Mucosa of stomach (tissue), 1 donor: Measurements from ENCODE around the gene SLC35B2.

Source experiments
- H3K27me3 ChIP-seq: one replicate; pipeline ENCODE4 v1.7.0; 2013; ENCODE audit warnings: mild to moderate bottlenecking, low read length; ENCODE audit not compliant: control insufficient read depth, insufficient read depth
- H3K36me3 ChIP-seq: one replicate; pipeline ENCODE4 v1.7.0; 2013; ENCODE audit warnings: low read length; ENCODE audit not compliant: control insufficient read depth, insufficient read depth
- H3K4me1 ChIP-seq: one replicate; pipeline ENCODE4 v1.7.0; 2013; ENCODE audit warnings: mild to moderate bottlenecking, low read length; ENCODE audit not compliant: control insufficient read depth, insufficient read depth
- H3K4me3 ChIP-seq: one replicate; pipeline ENCODE4 v1.7.0; 2013; ENCODE audit warnings: low read length
- H3K9ac ChIP-seq: one replicate; pipeline ENCODE4 v1.7.0; 2013; ENCODE audit warnings: mild to moderate bottlenecking, low read length, moderate library complexity
- H3K9me3 ChIP-seq: one replicate; pipeline ENCODE4 v1.7.0; 2013; ENCODE audit warnings: mild to moderate bottlenecking, low read length, moderate library complexity; ENCODE audit not compliant: control insufficient read depth
- donor health status: Pancreatic carcinoma.

SLC35B2 gene

DNA sequence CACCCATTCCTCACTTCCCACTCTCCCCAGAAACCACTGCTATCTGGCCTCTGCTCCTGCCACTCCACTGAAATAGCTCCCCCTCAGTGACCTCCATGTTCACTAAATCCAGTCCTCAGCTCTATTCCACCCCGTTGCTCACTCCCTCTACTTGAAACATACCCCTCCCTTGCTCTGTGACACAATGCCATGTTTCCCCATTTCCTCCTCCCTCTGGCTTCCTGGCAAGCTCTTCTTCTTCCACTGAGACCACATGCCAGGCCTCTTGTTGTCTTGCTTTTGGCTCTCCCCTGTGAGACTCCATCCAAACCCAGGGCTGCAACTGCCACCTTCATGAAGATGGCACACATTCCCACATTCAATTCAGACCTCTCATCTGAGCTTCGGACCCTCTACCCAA, 26.8 kb upstream of the SLC35B2 start:
- Histone ChIP-seq H3K4me1 (no peaks in the 10 kb centered on the region), H3K4me3 (no peak overlapping the region), H3K36me3 (no peaks in the 10 kb centered on the region), H3K27me3 (peaks cover 51% of the 10 kb centered on the region), H3K9ac (no peak overlapping the region), H3K9me3 (no peaks in the 10 kb centered on the region)

DNA sequence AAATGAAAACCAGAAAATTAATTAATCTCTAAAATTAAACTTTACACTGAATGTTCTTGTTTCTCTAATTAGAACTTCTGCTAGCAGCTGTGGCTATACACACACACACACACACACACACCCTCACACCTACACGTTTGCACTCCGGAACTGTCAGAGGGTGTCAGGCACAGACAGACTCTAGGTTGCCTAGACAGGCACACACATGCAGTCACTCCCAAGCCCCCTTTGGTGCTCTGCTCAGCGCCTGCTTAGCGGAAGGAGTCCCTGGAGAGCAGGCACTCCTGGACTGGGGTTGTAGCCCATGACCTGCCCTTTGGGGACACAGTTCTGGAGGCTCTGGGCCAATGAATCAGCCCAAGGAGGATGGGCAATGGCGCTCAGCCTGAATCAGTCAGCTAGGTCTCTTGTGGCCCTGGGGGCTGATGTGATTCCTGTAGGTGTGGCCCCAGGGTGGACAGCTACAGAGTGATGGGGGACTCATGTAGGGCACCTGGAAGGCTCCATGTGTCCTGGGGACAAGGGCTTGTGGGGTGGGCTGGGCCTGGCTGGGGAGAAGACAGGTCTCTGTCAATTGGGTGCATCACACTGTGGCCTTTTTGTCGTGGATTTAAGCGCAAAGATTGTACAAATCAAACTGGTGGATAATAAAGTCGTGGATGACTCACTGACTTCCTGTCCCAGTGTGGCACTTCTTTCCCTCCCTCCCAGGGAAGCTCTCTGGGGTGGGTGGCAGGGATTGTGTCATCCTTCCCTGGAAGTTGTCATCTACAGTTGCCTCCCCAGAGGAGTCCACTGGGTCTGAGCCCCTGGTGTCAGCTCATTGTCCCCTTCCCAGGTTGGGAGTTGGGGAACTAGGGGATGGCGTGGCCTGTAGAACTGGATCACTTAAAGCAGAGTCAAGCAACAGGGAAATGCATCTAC, 21.7 kb upstream of the SLC35B2 start:
- peaks cover 67% of the 10 kb centered on the region for H3K27me3 ChIP-seq
- no peak overlapping the region for H3K4me3 ChIP-seq
- H3K9ac ChIP-seq = no peak overlapping the region
- no peaks in the 10 kb centered on the region for H3K4me1 ChIP-seq
- no peaks in the 10 kb centered on the region for H3K36me3 ChIP-seq
- H3K9me3 ChIP-seq = no peaks in the 10 kb centered on the region

DNA sequence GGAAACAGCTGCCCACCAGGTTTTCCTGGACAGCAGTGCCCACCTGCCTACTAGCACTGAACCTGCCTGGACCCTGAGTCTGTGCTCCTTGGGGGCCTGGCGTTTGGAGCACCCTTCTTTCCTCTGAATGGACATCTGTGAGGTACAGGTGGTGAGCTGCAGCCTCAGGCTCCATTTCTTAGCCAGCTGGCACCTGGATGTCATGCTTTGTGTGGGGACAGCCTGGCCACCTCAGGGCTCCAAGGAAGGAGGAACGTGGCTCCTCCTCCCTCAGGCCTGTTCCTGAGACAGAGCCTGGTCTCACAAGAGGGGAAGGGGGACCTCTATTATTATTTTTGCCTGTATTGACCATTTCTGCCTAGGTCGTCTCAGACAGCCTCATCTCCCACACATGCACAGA, 21.0 kb upstream of the SLC35B2 start:
- H3K9me3 ChIP-seq = no peaks in the 10 kb centered on the region
- no peaks in the 10 kb centered on the region for H3K4me1 ChIP-seq
- H3K9ac ChIP-seq = no peak overlapping the region
- no peak overlapping the region for H3K4me3 ChIP-seq
- no peaks in the 10 kb centered on the region for H3K36me3 ChIP-seq
- peaks cover 67% of the 10 kb centered on the region for H3K27me3 ChIP-seq

DNA sequence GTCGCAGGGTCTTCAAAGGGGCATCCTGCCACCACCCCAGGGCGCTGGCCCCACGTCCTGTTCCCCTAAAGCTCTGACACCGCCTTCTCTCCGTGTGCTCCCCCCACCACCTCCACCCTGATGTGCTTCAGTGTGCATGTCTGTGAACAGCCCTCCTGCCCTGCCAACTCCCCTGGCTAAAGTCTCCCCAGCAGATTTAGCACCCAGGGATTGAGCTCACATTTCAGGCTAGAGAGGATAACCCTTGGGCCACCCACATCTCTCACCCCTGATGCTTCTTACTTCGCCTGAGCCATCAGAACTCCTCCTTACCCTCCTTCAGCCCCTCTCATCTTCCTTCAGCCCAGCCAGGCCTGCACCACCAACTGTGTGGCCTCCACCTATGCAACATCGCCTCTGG, 20.4 kb upstream of the SLC35B2 start:
- H3K9ac ChIP-seq = no peak overlapping the region
- peaks cover 70% of the 10 kb centered on the region for H3K27me3 ChIP-seq
- H3K4me1 ChIP-seq = no peaks in the 10 kb centered on the region
- H3K9me3 ChIP-seq = no peaks in the 10 kb centered on the region
- H3K4me3 ChIP-seq = no peak overlapping the region
- no peaks in the 10 kb centered on the region for H3K36me3 ChIP-seq

DNA sequence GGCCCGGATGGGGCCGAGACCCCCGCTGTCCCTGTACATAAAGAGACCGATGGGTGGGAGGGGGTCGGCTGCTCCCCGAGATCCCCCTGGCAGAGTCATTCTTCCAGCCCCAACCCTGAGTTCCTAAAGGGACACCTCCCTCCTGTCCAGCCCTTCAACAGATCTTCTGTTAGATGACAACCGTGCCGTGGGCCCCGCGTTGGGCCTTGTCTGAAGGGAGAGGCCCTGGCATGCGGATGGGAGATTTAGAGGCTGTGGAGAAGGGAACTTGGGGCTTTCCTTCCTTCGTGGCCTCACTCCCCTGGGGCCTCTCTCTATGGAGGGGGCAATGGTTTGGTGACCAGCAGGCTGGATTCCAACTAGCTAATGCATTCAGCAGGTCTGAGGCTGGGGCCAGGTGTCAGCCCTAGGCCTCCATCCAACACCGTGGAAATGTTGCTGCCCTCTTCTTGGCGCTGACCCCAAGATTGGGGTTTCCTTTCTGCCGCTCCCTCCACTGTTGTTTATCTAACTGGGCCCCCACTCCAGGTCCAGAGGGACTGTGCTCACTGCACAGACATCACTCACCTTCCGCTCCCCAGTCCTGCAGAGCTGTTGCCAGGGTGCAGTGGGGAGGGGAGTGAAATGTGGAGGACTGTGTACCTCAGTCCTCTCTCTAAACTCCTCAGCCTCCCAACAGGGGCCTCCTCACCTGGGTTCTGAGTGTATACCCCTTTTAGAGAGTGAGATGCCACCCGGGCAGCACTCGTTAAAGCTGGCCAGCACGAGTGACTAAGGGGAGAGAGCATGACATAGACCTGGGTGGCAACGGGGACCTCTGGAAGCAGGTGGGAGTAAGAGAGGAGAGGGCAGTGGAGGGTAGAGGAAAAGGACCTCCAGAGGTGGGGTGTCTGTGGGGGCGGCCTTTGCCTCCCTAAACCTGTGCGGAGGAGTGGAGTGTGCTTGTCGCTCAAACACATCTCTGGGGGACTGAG, 19.6 kb upstream of the SLC35B2 start:
- H3K4me3 ChIP-seq = no peak overlapping the region
- H3K4me1 ChIP-seq = no peaks in the 10 kb centered on the region
- no peak overlapping the region for H3K9ac ChIP-seq
- no peaks in the 10 kb centered on the region for H3K9me3 ChIP-seq
- peaks cover 78% of the 10 kb centered on the region for H3K27me3 ChIP-seq
- H3K36me3 ChIP-seq = no peaks in the 10 kb centered on the region

DNA sequence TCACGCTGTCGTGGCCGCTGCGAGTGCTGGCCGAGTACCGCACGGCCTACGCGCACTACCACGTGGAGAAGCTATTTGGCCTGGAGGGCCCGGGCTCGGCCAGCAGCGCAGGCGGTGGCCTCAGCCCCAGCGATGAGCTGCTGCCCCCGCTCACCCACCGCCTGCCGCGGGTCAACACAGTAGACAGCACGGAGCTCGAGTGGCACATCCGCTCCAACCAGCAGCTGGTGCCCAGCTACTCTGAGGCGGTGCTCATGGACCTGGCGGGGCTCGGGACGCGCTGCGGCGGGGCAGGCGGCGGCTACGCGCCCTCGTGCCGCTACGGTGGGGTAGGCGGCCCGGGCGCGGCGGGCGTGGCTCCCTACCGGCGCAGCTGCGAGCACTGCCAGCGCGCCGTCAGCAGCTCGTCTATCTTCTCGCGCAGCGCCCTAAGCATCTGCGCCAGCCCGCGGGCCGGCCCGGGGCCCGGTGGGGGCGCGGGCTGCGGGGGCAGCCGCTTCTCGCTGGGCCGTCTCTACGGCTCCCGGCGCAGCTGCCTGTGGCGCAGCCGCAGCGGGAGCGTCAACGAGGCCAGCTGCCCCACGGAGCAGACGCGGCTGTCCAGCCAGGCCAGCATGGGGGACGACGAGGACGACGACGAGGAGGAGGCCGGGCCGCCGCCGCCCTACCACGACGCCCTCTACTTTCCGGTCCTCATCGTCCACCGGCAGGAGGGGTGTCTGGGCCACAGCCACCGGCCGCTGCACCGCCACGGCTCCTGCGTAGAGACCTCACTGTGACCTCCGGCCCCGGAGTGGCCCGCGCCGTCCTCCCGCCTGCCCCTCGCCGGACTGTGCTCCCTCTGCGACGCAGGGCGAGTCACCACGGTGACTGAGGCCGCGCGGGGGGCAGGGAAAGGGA, 18.7 kb upstream of the SLC35B2 start:
- Histone ChIP-seq H3K36me3 (no peaks in the 10 kb centered on the region), H3K4me1 (no peaks in the 10 kb centered on the region), H3K9me3 (no peaks in the 10 kb centered on the region), H3K4me3 (no peak overlapping the region), H3K9ac (no peak overlapping the region), H3K27me3 (peaks cover 88% of the 10 kb centered on the region)

DNA sequence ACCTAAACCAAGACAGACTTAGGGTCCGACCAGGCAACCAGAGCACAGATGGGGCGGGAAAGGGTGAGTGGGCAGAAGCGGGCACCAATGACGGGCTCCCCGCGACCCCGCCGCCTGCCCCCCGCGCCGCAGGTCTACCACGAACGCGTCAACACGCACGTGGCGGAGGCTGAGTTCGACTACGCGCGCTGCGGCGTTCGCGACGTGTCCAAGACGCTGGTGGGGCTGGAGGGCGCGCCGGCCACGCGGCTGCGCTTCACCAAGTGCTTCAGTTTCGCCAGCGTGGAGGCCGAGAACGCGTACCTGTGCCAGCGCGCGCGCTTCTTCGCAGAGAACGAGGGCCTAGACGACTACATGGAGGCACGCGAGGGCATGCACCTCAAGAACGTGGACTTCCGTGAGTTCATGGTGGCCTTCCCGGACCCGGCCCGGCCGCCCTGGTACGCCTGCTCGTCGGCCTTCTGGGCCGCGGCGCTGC, 18.0 kb upstream of the SLC35B2 start:
- Histone ChIP-seq H3K27me3 (peaks cover 84% of the 10 kb centered on the region), H3K9ac (no peak overlapping the region), H3K4me3 (no peak overlapping the region), H3K9me3 (no peaks in the 10 kb centered on the region), H3K36me3 (no peaks in the 10 kb centered on the region), H3K4me1 (no peaks in the 10 kb centered on the region)

DNA sequence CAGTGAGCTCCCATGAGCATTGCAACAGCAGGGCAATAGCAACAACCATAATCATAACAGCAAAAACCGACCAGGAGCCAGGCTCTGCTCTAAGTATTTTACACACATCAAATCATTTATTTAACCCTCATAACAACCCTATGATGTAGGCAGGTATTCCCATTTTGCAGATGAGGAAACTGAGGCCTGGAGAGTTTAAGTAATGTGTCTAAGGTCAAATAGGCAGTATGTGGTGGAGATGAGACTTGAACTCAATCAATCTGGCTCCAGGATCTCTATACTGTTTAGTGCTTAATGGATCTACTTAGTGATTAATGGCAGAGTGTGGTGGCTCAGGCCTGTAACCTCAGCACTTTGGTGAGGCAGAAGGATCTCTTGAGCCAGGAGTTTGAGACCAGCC, 16.3 kb upstream of the SLC35B2 start:
- Histone ChIP-seq H3K9me3 (no peaks in the 10 kb centered on the region), H3K4me3 (no peak overlapping the region), H3K27me3 (peaks cover 89% of the 10 kb centered on the region), H3K36me3 (no peaks in the 10 kb centered on the region), H3K4me1 (no peaks in the 10 kb centered on the region), H3K9ac (no peak overlapping the region)

DNA sequence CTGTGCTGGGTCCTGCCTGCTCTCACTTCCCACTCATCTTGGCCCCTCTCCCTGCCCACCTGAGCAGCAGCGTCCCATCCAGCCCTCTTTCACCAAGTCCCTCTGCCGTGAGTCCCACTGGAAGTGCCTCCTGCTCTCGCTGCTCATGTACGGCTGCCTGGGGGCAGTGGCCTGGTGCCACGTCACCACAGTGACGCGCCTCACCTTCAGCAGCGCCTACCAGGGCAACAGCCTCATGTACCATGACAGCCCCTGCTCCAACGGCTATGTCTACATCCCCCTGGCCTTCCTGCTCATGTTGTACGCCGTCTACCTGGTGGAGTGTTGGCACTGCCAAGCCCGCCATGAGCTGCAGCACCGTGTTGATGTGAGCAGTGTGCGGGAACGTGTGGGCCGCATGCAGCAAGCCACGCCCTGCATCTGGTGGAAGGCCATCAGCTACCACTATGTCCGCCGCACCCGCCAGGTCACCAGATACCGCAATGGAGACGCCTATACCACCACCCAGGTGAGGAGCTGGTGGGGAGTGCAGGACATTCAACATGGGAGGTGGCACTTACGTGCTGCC, 15.8 kb upstream of the SLC35B2 start:
- Histone ChIP-seq H3K36me3 (no peaks in the 10 kb centered on the region), H3K4me3 (no peak overlapping the region), H3K27me3 (peaks cover 89% of the 10 kb centered on the region), H3K9ac (no peak overlapping the region), H3K9me3 (no peaks in the 10 kb centered on the region), H3K4me1 (no peaks in the 10 kb centered on the region)

DNA sequence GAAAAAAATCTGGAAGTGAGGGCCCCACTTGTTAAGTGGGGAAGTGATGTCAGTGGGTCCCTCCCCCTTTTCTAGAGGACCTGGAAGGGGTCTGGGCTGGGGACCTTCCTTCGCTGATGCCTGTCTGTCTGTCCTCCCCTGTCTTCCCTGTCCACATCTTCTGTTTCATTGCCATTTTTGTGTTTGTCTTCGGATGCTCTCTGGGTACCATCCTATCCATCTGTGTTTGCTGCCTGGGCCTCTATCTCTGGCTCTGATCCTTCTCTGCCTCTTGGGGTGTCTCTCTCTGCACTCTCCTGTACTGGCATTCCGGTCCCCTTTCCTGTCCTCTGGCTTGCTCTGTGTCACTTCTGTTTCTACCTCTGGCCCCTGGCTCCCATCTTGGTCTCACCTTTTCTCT, 15.2 kb upstream of the SLC35B2 start:
- no peaks in the 10 kb centered on the region for H3K4me1 ChIP-seq
- no peak overlapping the region for H3K4me3 ChIP-seq
- H3K9me3 ChIP-seq = no peaks in the 10 kb centered on the region
- H3K9ac ChIP-seq = no peak overlapping the region
- peaks cover 85% of the 10 kb centered on the region for H3K27me3 ChIP-seq
- H3K36me3 ChIP-seq = no peaks in the 10 kb centered on the region

DNA sequence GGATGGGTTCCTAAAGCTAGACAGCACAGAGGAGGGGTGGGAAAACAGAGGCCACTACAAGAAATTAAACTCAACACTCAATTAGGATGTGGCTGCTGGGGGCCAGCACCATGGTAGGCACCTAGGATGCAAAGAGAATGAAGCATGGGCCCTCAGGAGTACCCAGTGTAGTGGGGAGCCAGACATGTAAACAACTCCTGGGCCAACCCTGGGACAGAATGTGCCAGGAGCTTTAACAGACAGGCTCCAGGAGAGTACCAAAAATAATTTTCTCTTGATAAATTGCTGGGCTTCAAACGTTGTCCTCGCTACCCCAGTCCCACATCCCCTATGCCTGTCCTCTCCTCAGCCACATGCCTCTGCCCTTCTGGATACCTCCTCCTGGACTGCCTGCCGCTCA, 14.6 kb upstream of the SLC35B2 start:
- H3K9me3 ChIP-seq = no peaks in the 10 kb centered on the region
- no peaks in the 10 kb centered on the region for H3K4me1 ChIP-seq
- H3K9ac ChIP-seq = no peak overlapping the region
- H3K36me3 ChIP-seq = no peaks in the 10 kb centered on the region
- H3K27me3 ChIP-seq = peaks cover 78% of the 10 kb centered on the region
- H3K4me3 ChIP-seq = no peak overlapping the region
